GM19025 (cell line): ENCODE measurements around the gene OR3A2.
"Not testable (repeated sequence)": the region's sequence is repeated elsewhere in the genome, so short reads cannot be mapped to it uniquely, and the experiment has no call there.

Experiments
- ATAC-seq: cut with Tn5 transposase; IDR thresholded peaks from one replicate; pipeline ENCODE4 v1.9.1; 2021; ENCODE audit warnings: mild to moderate bottlenecking, low read depth, moderate library complexity; ENCODE audit not compliant: unreplicated experiment

OR3A2 gene

DNA sequence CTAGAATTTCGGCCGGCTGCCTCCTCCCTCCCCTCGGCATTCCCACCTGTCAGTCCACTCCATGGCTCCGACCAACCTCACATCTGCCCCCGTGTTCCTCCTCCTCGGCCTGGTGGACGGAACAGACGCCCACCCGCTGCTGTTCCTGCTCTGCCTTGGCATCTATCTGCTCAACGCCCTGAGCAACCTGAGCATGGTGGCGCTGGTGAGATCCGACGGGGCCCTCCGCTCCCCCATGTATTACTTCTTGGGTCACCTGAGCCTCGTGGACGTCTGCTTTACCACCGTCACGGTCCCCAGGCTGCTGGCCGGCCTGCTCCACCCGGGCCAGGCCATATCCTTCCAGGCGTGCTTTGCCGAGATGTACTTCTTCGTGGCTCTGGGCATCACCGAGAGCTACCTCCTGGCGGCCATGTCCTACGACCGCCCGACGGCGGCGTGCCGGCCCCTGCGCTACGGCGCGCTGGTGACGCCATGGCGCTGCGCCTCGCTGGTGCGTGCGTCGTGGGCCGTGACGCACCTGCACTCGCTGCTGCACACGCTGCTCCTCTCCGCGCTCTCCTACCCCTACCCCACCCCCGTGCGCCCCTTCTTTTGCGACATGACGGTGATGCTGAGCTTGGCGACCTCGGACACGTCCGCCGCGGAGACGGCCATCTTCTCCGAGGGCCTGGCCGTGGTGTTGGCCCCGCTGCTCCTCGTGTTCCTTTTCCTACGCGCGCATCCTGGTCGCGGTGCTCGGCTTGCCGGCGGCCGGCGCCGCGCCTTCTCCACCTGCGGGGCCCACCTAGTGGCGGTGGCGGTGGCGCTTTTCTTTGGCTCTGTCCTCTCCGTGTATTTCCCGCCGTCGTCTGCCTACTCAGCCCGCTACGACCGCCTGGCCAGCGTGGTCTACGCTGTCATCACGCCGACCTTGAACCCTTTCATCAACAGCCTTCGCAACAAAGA lies at the start of gene OR3A2:
Gene OR3A2 (minus strand): TSS at position 440 of the 948 bp plus-strand sequence.
- ATAC-seq: no peak

DNA sequence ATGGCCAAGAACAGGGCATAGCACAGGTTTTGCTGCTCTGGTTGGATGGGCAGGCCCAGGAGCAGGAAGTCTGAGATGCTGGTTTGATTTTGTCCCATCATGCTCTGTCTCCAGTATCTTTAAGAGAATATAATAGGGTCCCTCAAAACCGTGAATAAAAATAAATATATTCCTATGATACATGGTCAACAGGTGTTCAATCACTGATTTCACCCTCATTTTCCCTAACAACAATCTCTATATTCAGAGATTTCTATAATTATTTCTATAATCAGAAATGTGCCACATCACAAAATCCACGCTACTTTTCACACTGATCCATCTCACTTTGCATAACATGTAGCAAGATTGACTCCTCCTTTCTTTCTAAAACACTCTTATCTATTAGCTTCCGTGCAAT lies 47.6 kb upstream of the OR3A2 start, which contains the start of gene OR1E2:
Gene OR1E2 (minus strand): TSS at position 101 of the 400 bp plus-strand sequence. CDS start 0 bp downstream, at position 101.
- ATAC-seq: no peak

GRCh38 chr17:3433215-3433614 lies 47.1 kb upstream of the OR3A2 start:
- ATAC-seq: not testable (repeated sequence)

DNA sequence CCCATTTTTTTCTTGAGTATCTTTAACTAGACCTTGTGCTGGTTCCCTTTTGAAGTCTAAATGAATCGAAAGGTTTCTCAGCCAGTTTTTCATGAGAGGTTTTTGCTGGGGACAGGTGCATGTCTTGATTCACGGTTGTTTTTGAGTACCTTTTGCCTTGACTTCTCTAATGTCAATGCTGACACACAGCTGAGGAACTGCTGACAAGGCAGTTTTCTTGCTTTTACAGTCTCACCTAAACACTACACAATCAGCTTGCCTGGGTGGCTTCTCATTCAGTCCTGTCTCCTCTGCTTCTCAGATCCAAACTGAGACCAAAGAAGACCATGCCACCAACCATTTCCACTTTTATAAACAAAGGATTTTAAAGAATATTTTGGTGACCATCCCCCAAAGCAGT lies 32.1 kb upstream of the OR3A2 start:
- ATAC-seq: no peak

- no peak for ATAC-seq
Observed at GRCh38 chr17:3415610-3416009, 29.5 kb upstream of the OR3A2 start.

DNA sequence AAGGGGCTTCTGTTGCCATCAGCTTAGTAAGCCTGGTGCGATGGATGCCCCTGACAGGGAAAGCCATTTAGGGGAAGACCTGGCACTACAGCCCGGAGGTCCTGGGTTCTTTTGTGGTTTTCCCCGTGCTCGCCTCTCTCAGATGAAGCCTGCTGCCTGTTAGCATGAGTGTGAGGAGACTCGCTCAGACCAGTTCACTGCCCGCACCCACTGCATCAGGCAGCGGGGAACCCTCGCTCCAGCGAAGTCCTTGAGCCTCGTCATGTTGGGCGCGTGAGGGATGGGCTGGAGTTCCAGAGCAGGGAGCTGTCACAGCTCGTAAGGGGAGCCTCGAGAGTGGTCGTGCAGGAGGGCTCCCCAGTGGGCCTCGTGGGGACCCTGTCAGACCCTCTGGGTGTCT lies 26.1 kb upstream of the OR3A2 start:
- ATAC-seq: not testable (repeated sequence)

- ATAC-seq: no peak
Observed at GRCh38 chr17:3411070-3411469, 25.0 kb upstream of the OR3A2 start, which contains the start of gene OR3A3. TSS of gene OR3A3 (plus strand) at chr17:3411370.

DNA sequence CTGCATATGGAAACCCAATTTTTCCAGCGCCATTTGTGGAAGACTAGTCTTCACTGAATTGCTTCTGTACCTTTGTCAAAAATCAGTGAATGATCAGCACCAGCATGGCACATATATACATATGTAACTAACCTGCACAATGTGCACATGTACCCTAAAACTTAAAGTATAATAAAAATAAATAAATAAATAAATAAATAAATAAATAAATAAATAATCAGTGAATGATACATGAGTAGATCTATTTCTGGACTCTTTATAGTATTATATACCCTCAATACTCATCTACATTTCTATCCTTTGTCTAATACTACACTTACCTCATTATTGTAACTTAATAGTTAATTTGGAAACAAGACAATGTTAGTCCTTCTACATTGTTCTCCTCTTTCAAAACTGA lies 17.7 kb upstream of the OR3A2 start:
- ATAC-seq: not testable (repeated sequence)

- ATAC-seq: no peak
Observed at GRCh38 chr17:3401786-3402185, 15.7 kb upstream of the OR3A2 start.

- no peak for ATAC-seq
Observed at GRCh38 chr17:3400055-3400454, 13.9 kb upstream of the OR3A2 start.

DNA sequence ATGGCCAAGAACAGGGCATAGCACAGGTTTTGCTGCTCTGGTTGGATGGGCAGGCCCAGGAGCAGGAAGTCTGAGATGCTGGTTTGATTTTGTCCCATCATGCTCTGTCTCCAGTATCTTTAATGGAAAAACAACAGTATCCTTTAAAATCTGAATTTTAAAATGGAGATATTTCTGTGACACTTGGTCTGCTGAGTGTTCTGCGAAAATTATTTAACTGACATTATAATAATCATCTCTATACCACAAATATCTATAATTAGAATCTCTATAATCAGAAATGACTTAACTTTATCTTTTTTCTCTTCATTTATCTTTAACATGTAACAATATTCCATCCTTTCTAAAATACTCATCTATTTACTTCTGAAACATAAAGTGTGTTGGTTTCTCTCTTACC lies 12.2 kb upstream of the OR3A2 start, which contains the start of gene OR1E1:
Gene OR1E1 (minus strand): TSS at position 101 of the 400 bp plus-strand sequence. CDS start 0 bp downstream, at position 101.
- ATAC-seq: no peak

GRCh38 chr17:3397801-3398200 lies 11.7 kb upstream of the OR3A2 start:
- not testable (repeated sequence) for ATAC-seq

GRCh38 chr17:3389791-3390190 lies 3.7 kb upstream of the OR3A2 start:
- ATAC-seq: no peak

- ATAC-seq: no peak
Observed at GRCh38 chr17:3381957-3382356, 4.2 kb downstream of the OR3A2 start.

DNA sequence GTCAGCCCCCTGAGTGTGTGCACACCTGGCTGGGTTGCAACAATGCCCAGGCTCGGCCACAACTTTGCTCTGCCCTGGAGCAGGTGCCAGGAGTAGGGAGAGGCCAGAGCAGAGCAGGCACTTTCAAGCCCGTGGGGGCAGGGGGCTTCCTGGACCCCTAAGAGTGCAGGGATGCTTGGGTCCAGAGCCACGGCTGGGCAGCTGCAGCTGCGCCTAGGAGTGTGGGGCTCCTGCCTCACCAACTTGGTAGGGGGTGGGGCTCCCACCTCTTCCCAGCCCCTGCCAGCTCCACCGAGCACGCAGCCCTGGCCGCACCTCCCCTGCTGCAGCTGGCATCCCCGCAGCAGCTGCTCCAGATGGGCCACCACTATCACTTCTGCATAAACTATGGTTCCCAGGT lies 7.8 kb downstream of the OR3A2 start:
- ATAC-seq: no peak

DNA sequence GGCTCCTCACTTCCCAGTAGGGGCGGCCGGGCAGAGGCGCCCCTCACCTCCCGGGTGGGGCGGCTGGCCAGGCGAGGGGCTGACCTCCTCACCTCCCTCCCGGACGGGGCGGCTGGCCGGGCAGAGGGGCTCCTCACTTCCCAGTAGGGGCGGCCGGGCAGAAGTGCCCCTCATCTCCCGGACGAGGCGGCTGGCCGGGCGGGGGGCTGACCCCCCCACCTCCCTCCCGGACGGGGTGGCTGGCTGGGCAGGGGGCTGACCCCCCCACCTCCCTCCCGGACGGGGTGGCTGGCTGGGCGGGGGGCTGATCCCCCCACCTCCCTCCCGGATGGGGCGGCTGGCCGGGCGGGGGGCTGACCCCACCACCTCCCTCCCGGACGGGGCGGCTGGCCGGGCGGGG lies 14.9 kb downstream of the OR3A2 start:
- not testable (repeated sequence) for ATAC-seq

GRCh38 chr17:3342782-3343181 lies 43.3 kb downstream of the OR3A2 start:
- not testable (repeated sequence) for ATAC-seq

GRCh38 chr17:3335876-3336275 lies 50.2 kb downstream of the OR3A2 start:
- no peak for ATAC-seq

- ATAC-seq: no peak
Observed at GRCh38 chr17:3318336-3318735, 67.8 kb downstream of the OR3A2 start.

DNA sequence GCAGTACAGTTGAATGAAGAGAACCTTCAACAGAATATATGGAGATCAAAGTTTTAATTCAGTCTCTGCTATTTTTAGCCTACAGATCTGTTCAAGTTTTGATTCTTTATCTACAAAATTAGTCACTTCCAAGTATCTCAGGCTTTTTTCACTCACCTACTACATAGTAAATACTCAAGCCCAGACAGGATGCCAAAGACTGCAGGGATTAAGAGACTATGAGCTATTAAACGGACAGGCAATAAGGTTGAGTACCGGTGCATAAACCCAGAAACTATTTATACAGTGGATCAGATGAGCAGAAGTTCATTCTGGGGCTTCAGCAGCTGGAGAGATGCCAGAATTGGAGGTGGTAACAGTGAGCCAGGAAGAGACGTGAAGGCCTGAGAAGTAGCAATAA lies 69.3 kb downstream of the OR3A2 start:
- no peak for ATAC-seq

- ATAC-seq: no peak
Observed at GRCh38 chr17:3308603-3309002, 77.5 kb downstream of the OR3A2 start.

DNA sequence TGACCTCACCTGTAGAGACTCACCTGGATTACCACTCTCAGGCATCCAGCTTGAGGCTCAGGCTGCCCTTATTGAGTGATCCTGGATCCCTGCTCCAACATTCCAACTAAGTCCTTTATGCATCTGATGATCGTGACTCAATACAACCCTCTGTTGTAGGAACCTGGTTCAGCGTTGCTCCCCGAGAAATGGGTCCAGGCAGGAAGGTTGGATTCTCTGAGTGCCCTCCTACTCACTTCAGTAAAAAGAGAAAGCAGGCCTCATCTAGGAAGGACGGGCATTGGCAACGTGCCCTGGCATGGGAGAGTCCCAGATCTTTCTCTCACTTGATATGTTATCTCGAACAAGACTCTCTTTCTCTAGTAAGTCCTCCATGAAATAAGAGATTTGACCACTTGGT lies 87.8 kb downstream of the OR3A2 start, which contains the start of gene OR3A1:
Gene OR3A1 (minus strand): TSS at position 101 of the 400 bp plus-strand sequence. CDS start 5,778 bp downstream, outside the sequence.
- no peak for ATAC-seq
